HG02798 (cell line): ENCODE measurements around the gene NEDD1.
A peak's percentile ranks its signal among the peaks of the same experiment; 100 is the strongest.

Experiments
- ATAC-seq: cut with Tn5 transposase; IDR thresholded peaks from one replicate; pipeline ENCODE4 v1.9.1; 2021; ENCODE audit warnings: mild to moderate bottlenecking; ENCODE audit not compliant: unreplicated experiment, poor library complexity

The NEDD1 gene

GRCh38 chr12:96897421-96897820 lies 9.6 kb upstream of the NEDD1 start:
- ATAC-seq: no peak

- ATAC-seq: no peak
Observed at GRCh38 chr12:96901175-96901574, 5.9 kb upstream of the NEDD1 start.

- ATAC-seq: peak; percentile 22
Observed at GRCh38 chr12:96902076-96902475, 5.0 kb upstream of the NEDD1 start.

- no peak for ATAC-seq
Observed at GRCh38 chr12:96906498-96906848, 584 bp upstream of the NEDD1 start.

GRCh38 chr12:96907671-96908422 lies 790 bp downstream of the NEDD1 start:
- ATAC-seq: peak; percentile 28

GRCh38 chr12:96908423-96908675 lies 1.3 kb downstream of the NEDD1 start:
- no peak for ATAC-seq

GRCh38 chr12:96912261-96912660 lies 5.2 kb downstream of the NEDD1 start:
- no peak for ATAC-seq

GRCh38 chr12:96912943-96913342 lies 5.9 kb downstream of the NEDD1 start:
- ATAC-seq: no peak

- ATAC-seq: peak; percentile 41
Observed at GRCh38 chr12:96919510-96920210, 12.6 kb downstream of the NEDD1 start.

- ATAC-seq: peak; percentile 57
Observed at GRCh38 chr12:96948782-96949181, 41.7 kb downstream of the NEDD1 start.

GRCh38 chr12:96979532-96979931 lies 72.5 kb downstream of the NEDD1 start:
- ATAC-seq: no peak

GRCh38 chr12:96980991-96981414 lies 73.9 kb downstream of the NEDD1 start:
- no peak for ATAC-seq

- ATAC-seq: no peak
Observed at GRCh38 chr12:96981911-96982310, 74.9 kb downstream of the NEDD1 start.

- ATAC-seq: no peak
Observed at GRCh38 chr12:96982671-96983070, 75.6 kb downstream of the NEDD1 start.

GRCh38 chr12:96985515-96986362 lies 78.7 kb downstream of the NEDD1 start:
- ATAC-seq: peak; percentile 91

- no peak for ATAC-seq
Observed at GRCh38 chr12:96986883-96987523, 79.9 kb downstream of the NEDD1 start.

- ATAC-seq: no peak
Observed at GRCh38 chr12:96988919-96989318, 81.9 kb downstream of the NEDD1 start.

- no peak for ATAC-seq
Observed at GRCh38 chr12:96989916-96990315, 82.9 kb downstream of the NEDD1 start.

- ATAC-seq: no peak
Observed at GRCh38 chr12:96994900-96995299, 87.8 kb downstream of the NEDD1 start.

GRCh38 chr12:96995861-96996260 lies 88.8 kb downstream of the NEDD1 start:
- no peak for ATAC-seq
